Measurements from ENCODE around the gene HBG1.

GRCh38 chr11:5252192-5252918, 2.7 kb upstream of the HBG1 start:
- TF ChIP-seq CTCF (conservative IDR thresholded peaks at IDR 0.05) = no peak
- no peak for TF ChIP-seq ZFX (IDR thresholded peaks at IDR 0.05)

Data from C4-2B (cell line).